Fibroblast of lung (primary cell): ENCODE measurements around the gene TSPAN31.

Experiments
- EZH2 ChIP-seq: IDR thresholded peaks from 2 replicates; pipeline ENCODE4 v1.5.1; 2012; ENCODE audit warnings: low read length, control low read depth, mild to moderate bottlenecking; ENCODE audit errors: missing control alignments
- TF ChIP-seq, protein P1 (sequence below), 2 donors: IDR thresholded peaks in 1 of 2; conservative IDR thresholded peaks in 1 of 2; 1 replicate in 1 of 2; 2 replicates in 1 of 2; pipeline ENCODE4 v1.5.1; 2011 to 2012; ENCODE audit warnings: low read length in 2 of 2, control low read depth in 1 of 2, inconsistent platforms in 1 of 2, low read depth in 1 of 2, mild to moderate bottlenecking in 1 of 2

DNA sequence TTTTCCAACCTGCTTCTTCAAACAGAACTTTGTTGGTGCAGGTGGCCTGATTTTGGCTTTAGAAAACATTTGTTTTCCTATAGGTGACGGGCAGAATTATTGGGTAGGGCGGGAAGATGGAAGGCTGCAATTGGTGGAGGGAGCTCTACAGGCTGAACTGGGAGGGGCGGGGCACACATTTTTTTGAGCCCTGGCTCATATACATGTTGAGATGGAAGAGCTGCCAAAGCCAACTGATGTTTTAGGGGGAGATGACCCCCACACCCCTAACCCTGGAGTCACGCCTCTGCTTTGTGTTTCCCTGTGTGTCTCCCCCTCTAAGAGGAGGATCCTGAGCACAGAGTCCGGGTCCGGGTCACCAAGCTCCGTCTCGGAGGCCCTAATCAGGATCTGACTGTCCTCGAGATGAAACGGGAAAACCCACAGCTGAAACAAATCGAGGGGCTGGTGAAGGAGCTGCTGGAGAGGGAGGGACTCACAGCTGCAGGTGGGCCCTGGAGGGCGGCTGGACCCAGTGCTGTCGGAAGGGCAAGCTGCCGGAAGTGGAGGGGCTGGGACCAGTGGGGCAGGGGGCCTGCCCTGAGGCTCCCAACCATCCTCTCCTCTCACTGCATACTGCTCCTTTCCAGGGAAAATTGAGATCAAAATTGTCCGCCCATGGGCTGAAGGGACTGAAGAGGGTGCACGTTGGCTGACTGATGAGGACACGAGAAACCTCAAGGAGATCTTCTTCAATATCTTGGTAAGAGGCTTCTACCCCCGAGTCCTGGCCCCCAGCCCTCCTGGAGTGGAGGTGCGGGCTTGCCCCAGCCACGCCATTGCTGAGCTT, 24.8 kb upstream of the TSPAN31 start:
- TF ChIP-seq EZH2 = no peak
- TF ChIP-seq, protein P1, sequence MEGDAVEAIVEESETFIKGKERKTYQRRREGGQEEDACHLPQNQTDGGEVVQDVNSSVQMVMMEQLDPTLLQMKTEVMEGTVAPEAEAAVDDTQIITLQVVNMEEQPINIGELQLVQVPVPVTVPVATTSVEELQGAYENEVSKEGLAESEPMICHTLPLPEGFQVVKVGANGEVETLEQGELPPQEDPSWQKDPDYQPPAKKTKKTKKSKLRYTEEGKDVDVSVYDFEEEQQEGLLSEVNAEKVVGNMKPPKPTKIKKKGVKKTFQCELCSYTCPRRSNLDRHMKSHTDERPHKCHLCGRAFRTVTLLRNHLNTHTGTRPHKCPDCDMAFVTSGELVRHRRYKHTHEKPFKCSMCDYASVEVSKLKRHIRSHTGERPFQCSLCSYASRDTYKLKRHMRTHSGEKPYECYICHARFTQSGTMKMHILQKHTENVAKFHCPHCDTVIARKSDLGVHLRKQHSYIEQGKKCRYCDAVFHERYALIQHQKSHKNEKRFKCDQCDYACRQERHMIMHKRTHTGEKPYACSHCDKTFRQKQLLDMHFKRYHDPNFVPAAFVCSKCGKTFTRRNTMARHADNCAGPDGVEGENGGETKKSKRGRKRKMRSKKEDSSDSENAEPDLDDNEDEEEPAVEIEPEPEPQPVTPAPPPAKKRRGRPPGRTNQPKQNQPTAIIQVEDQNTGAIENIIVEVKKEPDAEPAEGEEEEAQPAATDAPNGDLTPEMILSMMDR (conservative IDR thresholded peaks at IDR 0.05 in 1 of 2, IDR thresholded peaks at IDR 0.05 in 1 of 2; ENCODE audit: low read depth in 1 of 2, low read length in 2 of 2) = no peak
